H9 (cell line): ENCODE data around the gene NCAM1. TPM values are rescaled to one million over a fixed set of nuclear protein-coding genes. Genes with fewer than 3 reads are reported as not detected.

Source experiments
- DNase-seq: peaks from one replicate; pipeline ENCODE4 v3.0.0-alpha.2; 2017
- H2AFZ ChIP-seq: one replicate; pipeline ENCODE4 v1.6.1; 2013; ENCODE audit warnings: mild to moderate bottlenecking, low read length, control low read depth, moderate library complexity
- H2AK5ac ChIP-seq: 2 replicates; pipeline ENCODE4 v1.6.1; 2013; ENCODE audit warnings: low read length, control low read depth, mixed read lengths; ENCODE audit not compliant: insufficient read length
- H2BK120ac ChIP-seq: one replicate; pipeline ENCODE4 v1.6.1; 2013; ENCODE audit warnings: low read depth, mild to moderate bottlenecking, low read length, control low read depth, inconsistent platforms; ENCODE audit not compliant: poor library complexity, severe bottlenecking
- H2BK12ac ChIP-seq: 2 replicates; pipeline ENCODE4 v1.6.1; 2013; ENCODE audit warnings: low read length, control low read depth, mixed read lengths, low read depth; ENCODE audit not compliant: insufficient read length
- H2BK15ac ChIP-seq: 2 replicates; pipeline ENCODE4 v1.6.1; 2013; ENCODE audit warnings: low read depth, low read length, control low read depth
- H2BK20ac ChIP-seq: one replicate; pipeline ENCODE4 v1.6.1; 2013; ENCODE audit warnings: low read depth, mild to moderate bottlenecking, low read length, control low read depth, inconsistent platforms; ENCODE audit not compliant: poor library complexity, severe bottlenecking
- H2BK5ac ChIP-seq: 2 replicates; pipeline ENCODE4 v1.6.1; 2013; ENCODE audit warnings: low read length, control low read depth, mixed read lengths; ENCODE audit not compliant: insufficient read length
- H3K14ac ChIP-seq: 2 replicates; pipeline ENCODE4 v1.6.1; 2013; ENCODE audit warnings: low read length, control low read depth; ENCODE audit not compliant: insufficient read depth
- H3K18ac ChIP-seq: 2 replicates; pipeline ENCODE4 v1.6.1; 2013; ENCODE audit warnings: low read depth, mild to moderate bottlenecking, mixed read lengths, low read length, control low read depth; ENCODE audit not compliant: insufficient read length
- H3K23ac ChIP-seq: 2 replicates; pipeline ENCODE4 v1.6.1; 2013; ENCODE audit warnings: low read length, control low read depth, mixed read lengths, low read depth; ENCODE audit not compliant: insufficient read length
- H3K23me2 ChIP-seq: 2 replicates; pipeline ENCODE4 v1.6.1; 2013; ENCODE audit warnings: low read depth, mild to moderate bottlenecking, mixed read lengths, low read length, control low read depth; ENCODE audit not compliant: insufficient read length, poor library complexity, severe bottlenecking
- H3K27ac ChIP-seq: 2 replicates; pipeline ENCODE4 v1.5.1; 2013; ENCODE audit warnings: low read length, control low read depth, mixed read lengths, low read depth; ENCODE audit not compliant: insufficient read length
- H3K27me3 ChIP-seq: 2 replicates; pipeline ENCODE4 v1.6.1; 2013; ENCODE audit warnings: low read length, control low read depth, inconsistent platforms; ENCODE audit not compliant: insufficient read depth
- H3K4ac ChIP-seq: 2 replicates; pipeline ENCODE4 v1.6.1; 2013; ENCODE audit warnings: low read depth, mild to moderate bottlenecking, control low read depth, inconsistent platforms, low read length, moderate library complexity
- H3K4me1 ChIP-seq: 2 replicates; pipeline ENCODE4 v1.6.1; 2013; ENCODE audit warnings: low read length, control low read depth, inconsistent platforms; ENCODE audit not compliant: insufficient read depth
- H3K4me2 ChIP-seq: 2 replicates; pipeline ENCODE4 v1.6.1; 2013; ENCODE audit warnings: low read length, control low read depth, mixed read lengths; ENCODE audit not compliant: insufficient read length, insufficient read depth
- H3K56ac ChIP-seq: 2 replicates; pipeline ENCODE4 v1.6.1; 2013; ENCODE audit warnings: low read depth, mild to moderate bottlenecking, mixed read lengths, low read length, control low read depth; ENCODE audit not compliant: insufficient read length
- H3K79me1 ChIP-seq: 2 replicates; pipeline ENCODE4 v1.6.1; 2013; ENCODE audit warnings: low read depth, mild to moderate bottlenecking, moderate library complexity, low read length, control low read depth, inconsistent platforms; ENCODE audit not compliant: insufficient read depth, poor library complexity, severe bottlenecking
- H3K79me2 ChIP-seq: 2 replicates; pipeline ENCODE4 v1.6.1; 2013; ENCODE audit warnings: low read length, control low read depth, inconsistent platforms; ENCODE audit not compliant: insufficient read depth
- H3K9ac ChIP-seq: 2 replicates; pipeline ENCODE4 v1.6.1; 2013; ENCODE audit warnings: low read length, control low read depth, mixed read lengths; ENCODE audit not compliant: insufficient read length; ENCODE audit errors: extremely low read depth
- H3K9me3 ChIP-seq: one replicate; pipeline ENCODE4 v1.6.1; 2013; ENCODE audit warnings: low read depth, low read length, inconsistent platforms; ENCODE audit not compliant: control insufficient read depth
- H3T11ph ChIP-seq: one replicate; pipeline ENCODE4 v1.6.1; 2013; ENCODE audit warnings: mild to moderate bottlenecking, low read length, control low read depth, inconsistent platforms
- H4K20me1 ChIP-seq: one replicate; pipeline ENCODE4 v1.6.1; 2013; ENCODE audit not compliant: control insufficient read depth, insufficient read length, insufficient read depth
- H4K5ac ChIP-seq: 2 replicates; pipeline ENCODE4 v1.6.1; 2013; ENCODE audit warnings: low read depth, mild to moderate bottlenecking, mixed read lengths, low read length, control low read depth; ENCODE audit not compliant: insufficient read length
- H4K8ac ChIP-seq: replicated peaks from 2 replicates; pipeline ENCODE4 v1.6.1; 2013; ENCODE audit warnings: low read length, control low read depth, mixed read lengths, low read depth; ENCODE audit not compliant: insufficient read length
- H4K91ac ChIP-seq: 2 replicates; pipeline ENCODE4 v1.6.1; 2013; ENCODE audit warnings: low read depth, mild to moderate bottlenecking, moderate library complexity, mixed read lengths, low read length, control low read depth; ENCODE audit not compliant: insufficient read length
- H3K27ac Mint-ChIP-seq, 3 experiments: 2 replicates in 2 of 3; 3 replicates in 1 of 3; pipeline ENCODE4 v1.8.0; 2020 to 2021; ENCODE audit warnings: mixed read lengths in 3 of 3, mild to moderate bottlenecking in 1 of 3, moderate library complexity in 1 of 3
- H3K27me3 Mint-ChIP-seq: 2 replicates; pipeline ENCODE4 v1.8.0; 2021; ENCODE audit warnings: low read depth, mild to moderate bottlenecking, moderate library complexity, mixed read lengths
- H3K36me3 Mint-ChIP-seq, 3 experiments: 2 replicates in 2 of 3; 3 replicates in 1 of 3; pipeline ENCODE4 v1.8.0; 2020 to 2021; ENCODE audit warnings: low read depth in 3 of 3, mixed read lengths in 3 of 3; ENCODE audit not compliant: insufficient read depth in 1 of 3
- H3K4me1 Mint-ChIP-seq, 2 experiments: 2 replicates each; pipeline ENCODE4 v1.8.0; 2020; ENCODE audit warnings: mixed read lengths in 2 of 2
- H3K4me3 Mint-ChIP-seq, 2 experiments: 2 replicates in 1 of 2; 3 replicates in 1 of 2; pipeline ENCODE4 v1.8.0; 2020 to 2021; ENCODE audit warnings: mild to moderate bottlenecking in 2 of 2, mixed read lengths in 2 of 2, moderate library complexity in 1 of 2
- H3K9me3 Mint-ChIP-seq, 2 experiments: 2 replicates in 1 of 2; 3 replicates in 1 of 2; pipeline ENCODE4 v1.8.0; 2020; ENCODE audit warnings: mild to moderate bottlenecking in 2 of 2, mixed read lengths in 2 of 2, moderate library complexity in 1 of 2
- WGBS: extraction: QIAGEN DNeasy Blood & Tissue Kit; methylation state at CpG from one replicate; pipeline ENCODE4 v1.1.7; 2013; ENCODE audit warnings: missing lambda C conversion rate, low lambda C conversion rate, mixed read lengths; ENCODE audit not compliant: insufficient read length; ENCODE audit errors: extremely low coverage; 5-methylcytosine and 5-hydroxymethylcytosine counted together
- total RNA-seq: library from RNA; stranded (reverse); gene quantifications from 2 replicates; pipeline ENCODE4 v1.2.1, GENCODE V29; 2021
- TF ChIP-seq, protein P1 (sequence below): fragments of 200-600 bp; sonication (generic); conservative IDR thresholded peaks from 3 replicates; pipeline ENCODE4 v1.8.0; 2021; ENCODE audit warnings: antibody characterized with exemption, mild to moderate bottlenecking

NCAM1 gene
- total RNA-seq, 1 experiment from 2014 or later, result 2.5 TPM

DNA sequence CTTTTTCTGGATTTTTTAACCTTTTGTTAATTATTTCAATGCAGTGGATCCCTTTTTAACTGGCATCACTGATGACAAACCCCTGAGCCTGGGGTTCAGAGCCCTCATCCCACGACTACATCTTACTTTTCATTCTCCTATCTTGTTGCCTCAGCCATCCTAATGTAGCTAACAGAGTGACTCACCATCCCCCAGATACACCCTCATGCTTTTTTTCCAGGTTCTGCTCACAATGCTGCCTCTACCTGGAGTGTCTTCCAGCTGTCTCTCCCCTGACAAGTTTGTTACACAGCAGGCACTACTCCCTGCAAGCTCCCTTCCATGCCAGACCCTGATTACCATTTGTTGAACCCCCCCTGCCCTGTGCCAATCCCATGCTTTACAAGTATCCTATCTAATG is 135.4 kb downstream of the NCAM1 start:
- H3K4me3 Mint-ChIP-seq, result no peak overlapping the region
- H3K27ac ChIP-seq, result no peak overlapping the region
- no peak overlapping the region for H3K23ac ChIP-seq
- no peak overlapping the region for H2AFZ ChIP-seq
- no peaks in the 10 kb centered on the region for H3K23me2 ChIP-seq
- no peak overlapping the region for H2BK120ac ChIP-seq
- H3K9ac ChIP-seq, result no peak overlapping the region
- no peak overlapping the region for H3K56ac ChIP-seq
- DNase-seq, result no peak
- H3K9me3 Mint-ChIP-seq, result peaks cover 0 to 3% of the 10 kb centered on the region in 2 experiments; a peak in 1 of 5 replicates
- no peaks in the 10 kb centered on the region for H3K9me3 ChIP-seq
- H3K79me2 ChIP-seq, result no peaks in the 10 kb centered on the region
- no peaks in the 10 kb centered on the region for H3K27me3 ChIP-seq
- H3K36me3 Mint-ChIP-seq, result no peaks in the 10 kb centered on the region; a peak in 1 of 7 replicates
- no peak overlapping the region for H3K14ac ChIP-seq
- no peak overlapping the region for H2BK12ac ChIP-seq
- no peak overlapping the region for H3K18ac ChIP-seq
- no peaks in the 10 kb centered on the region for H3K79me1 ChIP-seq
- no peak overlapping the region for H2BK20ac ChIP-seq
- no peaks in the 10 kb centered on the region for H4K20me1 ChIP-seq
- no peak overlapping the region for H4K5ac ChIP-seq
- no CpG with 5 or more reads among the region's 1 CpG for WGBS
- no peak overlapping the region for H4K91ac ChIP-seq
- no peaks in the 10 kb centered on the region; the same call in 1 of the 2 replicates for H3K4me1 ChIP-seq
- no peak overlapping the region for H3T11ph ChIP-seq
- H3K27ac Mint-ChIP-seq, result no peak overlapping the region
- no peak overlapping the region for H3K4me2 ChIP-seq
- TF ChIP-seq, protein P1, sequence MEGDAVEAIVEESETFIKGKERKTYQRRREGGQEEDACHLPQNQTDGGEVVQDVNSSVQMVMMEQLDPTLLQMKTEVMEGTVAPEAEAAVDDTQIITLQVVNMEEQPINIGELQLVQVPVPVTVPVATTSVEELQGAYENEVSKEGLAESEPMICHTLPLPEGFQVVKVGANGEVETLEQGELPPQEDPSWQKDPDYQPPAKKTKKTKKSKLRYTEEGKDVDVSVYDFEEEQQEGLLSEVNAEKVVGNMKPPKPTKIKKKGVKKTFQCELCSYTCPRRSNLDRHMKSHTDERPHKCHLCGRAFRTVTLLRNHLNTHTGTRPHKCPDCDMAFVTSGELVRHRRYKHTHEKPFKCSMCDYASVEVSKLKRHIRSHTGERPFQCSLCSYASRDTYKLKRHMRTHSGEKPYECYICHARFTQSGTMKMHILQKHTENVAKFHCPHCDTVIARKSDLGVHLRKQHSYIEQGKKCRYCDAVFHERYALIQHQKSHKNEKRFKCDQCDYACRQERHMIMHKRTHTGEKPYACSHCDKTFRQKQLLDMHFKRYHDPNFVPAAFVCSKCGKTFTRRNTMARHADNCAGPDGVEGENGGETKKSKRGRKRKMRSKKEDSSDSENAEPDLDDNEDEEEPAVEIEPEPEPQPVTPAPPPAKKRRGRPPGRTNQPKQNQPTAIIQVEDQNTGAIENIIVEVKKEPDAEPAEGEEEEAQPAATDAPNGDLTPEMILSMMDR, result no peak
- H2BK15ac ChIP-seq, result no peak overlapping the region
- H2AK5ac ChIP-seq, result no peak overlapping the region
- peaks cover 8 to 10% of the 10 kb centered on the region in 2 experiments; a peak in 2 of 4 replicates for H3K4me1 Mint-ChIP-seq
- no peak overlapping the region for H3K4ac ChIP-seq
- H3K27me3 Mint-ChIP-seq, result peaks cover 8% of the 10 kb centered on the region
- H4K8ac ChIP-seq, result no peak overlapping the region
- no peak overlapping the region for H2BK5ac ChIP-seq
